Measurements from ENCODE around the gene CEP57L1. TPM values are rescaled to one million over a fixed set of nuclear protein-coding genes. Genes with fewer than 3 reads are reported as not detected.
A peak's percentile ranks its signal among the peaks of the same experiment; 100 is the strongest.

CEP57L1 gene
- total and polyA plus RNA-seq, 10 of the 15 experiments (the other 5 are each of a cell fraction or from before 2014, with no cell fraction given) = 12.7 to 30.5 (median 21.9) TPM

GRCh38 chr6:109071125-109071917 is 24.0 kb upstream of the CEP57L1 start (continued):
- no peak for TF ChIP-seq BHLHE40 (IDR thresholded peaks at IDR 0.05; ENCODE audit: borderline replicate concordance in 1 of 2, low read depth in 2 of 2, low read length in 1 of 2)

- H3K9me3 ChIP-seq (replicated peaks; ENCODE audit: control insufficient read depth, insufficient read depth, low read length) = no peaks in the 10 kb centered on the region
- ATAC-seq (peak; percentile 61; the same call in 2 of the 3 replicates), DNase-seq (ENCODE audit: low read depth, low spot score) (no peak), FAIRE-seq (peak; percentile 74)
- H3K4me1 ChIP-seq (ENCODE audit: control insufficient read depth, insufficient read depth, low read length) = no peaks in the 10 kb centered on the region
- WGBS (ENCODE audit: insufficient coverage, insufficient replicate concordance, low lambda C conversion rate, missing lambda C conversion rate) = 55% methylated on average over 7 of the region's 7 CpGs
- intact Hi-C loops (cut with micrococcal nuclease; ENCODE audit: unreplicated experiment) (loop anchor here (1.0 to 5.0 kb wide), 4 partner anchors 161 to 531 kb away; no protein-coding TSS in a partner anchor), in situ Hi-C loops (cut with MboI) (no loop called here)
- no TSS peak for BruUV-seq (replicated peaks)
- no peak overlapping the region for H3K4me2 ChIP-seq (ENCODE audit: control insufficient read depth, insufficient read depth)
- ChIA-PET POLR2A (interaction anchor here (0.6 kb wide), 1 partner anchor 1205 kb away, joined by 3 read pairs; no protein-coding TSS in a partner anchor), SMC1A (ENCODE audit: uncharacterized antibody, unreplicated experiment) (interaction anchor here (0.6 to 6.3 kb wide), 25 partner anchors 14 to 1083 kb away, joined by 3 to 61 read pairs (median 4); partner anchors contain the start of genes CEP57L1 and SESN1), CTCF (interaction anchor here (0.8 to 6.5 kb wide), 46 partner anchors 8 to 595 kb away, joined by 3 to 107 read pairs (median 4); partner anchors contain the start of genes CEP57L1 and SESN1), RAD21 (ENCODE audit: unreplicated experiment) (interaction anchor here (0.6 to 6.6 kb wide), 13 partner anchors 19 to 615 kb away, joined by 3 to 49 read pairs (median 4); no protein-coding TSS in a partner anchor)
- H3K4me3 ChIP-seq = no peak overlapping the region
- no peaks in the 10 kb centered on the region for H3K79me2 ChIP-seq (ENCODE audit: control insufficient read depth, insufficient read depth, low read length)
- no peak overlapping the region for H3K9ac ChIP-seq (ENCODE audit: control insufficient read depth, insufficient read depth, low read length)
- no peak overlapping the region for H3K27ac ChIP-seq (ENCODE audit: control insufficient read depth, insufficient read depth)
- no peaks in the 10 kb centered on the region for H4K20me1 ChIP-seq (ENCODE audit: control insufficient read depth, insufficient read depth)
- 0 out of 4 replicates have a peak, but pooled peaks cover 0 to 1% of the 10 kb centered on the region in 2 experiments for H3K27me3 ChIP-seq (replicated peaks in 1 of 2; ENCODE audit: control insufficient read depth in 2 of 2, insufficient read depth in 2 of 2, low read length in 1 of 2)
- no peak overlapping the region for H2AFZ ChIP-seq (ENCODE audit: control insufficient read depth, low read depth, low read length)
- H3K36me3 ChIP-seq (ENCODE audit: control insufficient read depth in 2 of 2, insufficient read depth in 2 of 2, low read length in 1 of 2) = no peaks in the 10 kb centered on the region
- TF ChIP-seq NRF1 (conservative IDR thresholded peaks at IDR 0.05; ENCODE audit: low read depth, low read length) (no peak), BCLAF1 (IDR thresholded peaks at IDR 0.05) (no peak), ZNF384 (IDR thresholded peaks at IDR 0.05; ENCODE audit: borderline replicate concordance, low read depth, low read length) (no peak), ATF3 (IDR thresholded peaks at IDR 0.05; ENCODE audit: borderline replicate concordance, extremely low read depth, low read depth, low read length) (no peak), SRF (IDR thresholded peaks at IDR 0.05; ENCODE audit: low read depth in 2 of 2, low read length in 2 of 2) (no peak), RAD51 (IDR thresholded peaks at IDR 0.05) (peak; percentile 11; the same call in 1 of the 2 replicates), SMC3 (IDR thresholded peaks at IDR 0.05; ENCODE audit: borderline replicate concordance, low read length) (peak; percentile 70), ZZZ3 (IDR thresholded peaks at IDR 0.05; ENCODE audit: control insufficient read depth, insufficient read length, low read depth) (no peak), CBX5 (IDR thresholded peaks at IDR 0.05; ENCODE audit: low read depth) (no peak), RAD21 (IDR thresholded peaks at IDR 0.05; ENCODE audit: insufficient read depth, low read depth, low read length) (peak; percentile 86)
Observed at GRCh38 chr6:109073344-109074132, 21.8 kb upstream of the CEP57L1 start.
